Erythroblast (primary cell): Measurements from ENCODE around the gene HSP90B1.

Source experiments
- GATA1 ChIP-seq: IDR thresholded peaks from 2 replicates; pipeline ENCODE4 v1.6.1; 2011; ENCODE audit warnings: low read depth, mild to moderate bottlenecking, control low read depth, low read length, moderate library complexity
- POLR2A ChIP-seq: IDR thresholded peaks from 2 replicates; pipeline ENCODE4 v1.6.1; 2011; ENCODE audit warnings: mild to moderate bottlenecking, low read length

DNA sequence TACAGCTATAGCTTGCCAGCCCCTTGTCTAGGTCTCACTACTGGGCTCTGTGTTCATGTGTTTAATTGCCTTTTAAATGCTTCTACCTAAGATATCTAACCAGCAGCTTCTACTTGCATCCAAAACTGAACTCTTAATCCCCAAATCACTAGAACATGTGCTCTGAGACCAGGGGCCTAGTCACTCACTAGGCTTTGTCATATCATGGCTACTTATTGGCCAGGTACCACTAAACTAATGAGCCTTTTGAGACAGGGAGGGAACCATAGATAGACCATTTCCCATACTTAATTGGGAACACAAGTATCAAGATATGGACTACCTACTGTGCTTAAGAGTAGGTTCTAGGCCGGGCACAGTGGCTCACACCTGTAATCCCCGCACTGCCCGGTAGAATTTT lies 6.5 kb downstream of the HSP90B1 start:
- TF ChIP-seq POLR2A (no peak), GATA1 (no peak)
